NCI-H82 treated with DMSO at 0.1 percent for 48 hours (cell line): ENCODE data around the gene ERICH6.

Experiments
- DNase-seq: peaks from one replicate; lab custom pipeline; 2025; ENCODE audit not compliant: unreplicated experiment; lab: John Stamatoyannopoulos, UW

Gene ERICH6

GRCh38 chr3:150613709-150614480, 89.8 kb downstream of the ERICH6 start:
- no peak for DNase-seq

DNA sequence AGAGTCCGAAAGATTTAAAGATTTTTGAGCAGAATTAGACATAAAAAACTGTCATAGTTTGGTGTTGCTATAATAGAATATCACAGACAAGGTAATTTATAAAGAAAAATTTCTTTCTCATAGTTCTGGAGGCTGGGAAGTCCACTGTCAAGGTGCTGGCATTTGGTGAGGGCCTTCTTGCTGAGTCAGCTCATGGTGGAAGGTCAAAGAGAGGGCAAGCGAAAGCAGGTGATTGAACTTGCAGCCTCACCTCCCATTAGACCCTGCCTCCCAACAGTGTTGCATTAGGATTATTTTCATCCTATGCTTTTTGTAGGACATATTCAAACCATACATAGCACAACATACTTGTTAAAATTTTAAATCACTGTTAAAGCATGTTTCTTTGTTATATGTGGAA, 90.7 kb downstream of the ERICH6 start:
- DNase-seq = no peak

DNA sequence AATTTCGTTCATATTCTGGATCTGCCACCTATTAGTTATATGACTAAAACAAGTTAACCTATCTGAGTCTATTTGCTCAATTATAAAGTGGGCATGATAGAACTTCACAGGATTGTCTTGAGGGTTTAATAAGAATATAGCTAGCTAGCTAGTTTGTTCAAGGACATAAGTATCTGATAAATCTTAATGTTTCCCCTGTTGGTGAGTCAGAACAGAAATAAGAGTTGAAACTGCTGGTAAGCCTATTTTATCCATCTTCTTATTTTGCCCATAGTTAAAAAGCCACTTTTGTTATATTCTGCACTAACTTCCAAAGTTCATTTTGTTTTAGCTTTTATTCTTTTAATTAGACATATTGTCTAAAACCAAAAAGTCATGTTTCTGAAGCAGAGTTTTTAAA, 91.2 kb downstream of the ERICH6 start:
- no peak for DNase-seq

DNA sequence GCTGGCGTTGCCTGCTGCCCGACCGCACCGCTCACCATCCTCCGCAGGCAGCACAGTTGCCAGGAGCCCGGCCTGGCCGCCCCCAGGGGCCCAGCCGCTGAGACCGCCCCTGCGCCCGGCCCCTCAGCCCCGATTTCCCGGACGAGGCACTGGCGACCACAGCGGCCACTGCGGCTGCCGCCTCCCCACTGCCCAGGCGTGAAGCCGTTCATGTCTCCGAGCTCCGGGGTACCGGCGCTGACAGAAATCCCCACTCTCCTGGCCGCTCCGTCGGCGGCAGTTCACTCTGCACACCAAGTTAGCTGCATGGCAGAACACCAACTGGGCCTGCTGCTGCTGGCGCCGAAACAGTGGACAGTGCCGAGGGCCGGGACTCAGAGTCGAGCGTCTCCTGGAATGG, 92.1 kb downstream of the ERICH6 start:
- no peak for DNase-seq

GRCh38 chr3:150610785-150611184, 92.9 kb downstream of the ERICH6 start:
- DNase-seq = no peak

GRCh38 chr3:150609988-150610387, 93.7 kb downstream of the ERICH6 start:
- no peak for DNase-seq
